ENCODE results near the gene PCGF3.

PCGF3 gene

DNA sequence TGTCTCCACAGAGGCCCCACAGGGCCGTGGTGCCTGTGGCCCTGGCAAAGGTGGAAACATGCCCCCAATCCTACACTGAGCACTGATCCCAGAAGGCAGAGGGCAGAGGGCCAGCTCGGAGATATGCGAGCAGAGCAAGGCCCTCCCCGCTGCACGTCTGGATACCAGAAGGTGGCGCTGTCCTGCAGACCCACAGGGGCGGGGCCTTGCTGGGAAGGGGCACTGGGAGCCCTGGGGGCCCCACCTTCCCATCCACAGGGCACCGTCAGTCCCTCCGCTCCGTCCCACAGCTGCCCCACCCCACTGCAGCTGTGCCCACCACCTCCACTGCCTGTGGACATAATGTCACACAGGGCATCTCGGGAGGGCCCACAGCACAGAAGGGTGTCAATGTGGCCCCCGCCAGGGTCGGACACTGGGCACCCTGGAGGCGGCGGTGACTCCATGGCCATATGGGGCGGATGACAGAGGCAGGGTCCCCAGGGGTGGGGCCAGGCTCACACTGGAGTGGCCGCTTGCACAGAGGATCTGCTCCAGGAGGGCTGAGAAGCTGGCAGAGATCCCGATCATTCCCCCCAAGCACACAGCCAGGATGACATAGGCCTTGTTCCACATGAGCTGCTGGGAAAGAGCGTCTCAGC is 21.5 kb upstream of the PCGF3 start (continued):
- TF ChIP-seq, protein P1, sequence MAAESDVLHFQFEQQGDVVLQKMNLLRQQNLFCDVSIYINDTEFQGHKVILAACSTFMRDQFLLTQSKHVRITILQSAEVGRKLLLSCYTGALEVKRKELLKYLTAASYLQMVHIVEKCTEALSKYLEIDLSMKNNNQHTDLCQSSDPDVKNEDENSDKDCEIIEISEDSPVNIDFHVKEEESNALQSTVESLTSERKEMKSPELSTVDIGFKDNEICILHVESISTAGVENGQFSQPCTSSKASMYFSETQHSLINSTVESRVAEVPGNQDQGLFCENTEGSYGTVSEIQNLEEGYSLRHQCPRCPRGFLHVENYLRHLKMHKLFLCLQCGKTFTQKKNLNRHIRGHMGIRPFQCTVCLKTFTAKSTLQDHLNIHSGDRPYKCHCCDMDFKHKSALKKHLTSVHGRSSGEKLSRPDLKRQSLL (tag by site-specific recombination; IDR thresholded peaks at IDR 0.05) = no peak
- TF ChIP-seq ZIC2 (tag by site-specific recombination; IDR thresholded peaks at IDR 0.05) = peak; percentile 92
- TF ChIP-seq IKZF3 (tag by site-specific recombination; IDR thresholded peaks at IDR 0.05) = no peak
- TF ChIP-seq, protein P2, sequence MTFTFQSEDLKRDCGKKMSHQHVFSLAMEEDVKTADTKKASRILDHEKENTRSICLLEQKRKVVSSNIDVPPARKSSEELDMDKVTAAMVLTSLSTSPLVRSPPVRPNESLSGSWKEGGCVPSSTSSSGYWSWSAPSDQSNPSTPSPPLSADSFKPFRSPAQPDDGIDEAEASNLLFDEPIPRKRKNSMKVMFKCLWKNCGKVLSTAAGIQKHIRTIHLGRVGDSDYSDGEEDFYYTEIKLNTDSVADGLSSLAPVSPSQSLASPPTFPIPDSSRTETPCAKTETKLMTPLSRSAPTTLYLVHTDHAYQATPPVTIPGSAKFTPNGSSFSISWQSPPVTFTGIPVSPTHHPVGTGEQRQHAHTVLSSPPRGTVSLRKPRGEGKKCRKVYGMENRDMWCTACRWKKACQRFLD (tag by site-specific recombination; IDR thresholded peaks at IDR 0.05) = no peak
- no peak for TF ChIP-seq ZNF174 (tag by site-specific recombination; IDR thresholded peaks at IDR 0.05)
- no peak for TF ChIP-seq ZNF19 (tag by site-specific recombination; IDR thresholded peaks at IDR 0.05; ENCODE audit: low read depth)
- TF ChIP-seq, protein P3, sequence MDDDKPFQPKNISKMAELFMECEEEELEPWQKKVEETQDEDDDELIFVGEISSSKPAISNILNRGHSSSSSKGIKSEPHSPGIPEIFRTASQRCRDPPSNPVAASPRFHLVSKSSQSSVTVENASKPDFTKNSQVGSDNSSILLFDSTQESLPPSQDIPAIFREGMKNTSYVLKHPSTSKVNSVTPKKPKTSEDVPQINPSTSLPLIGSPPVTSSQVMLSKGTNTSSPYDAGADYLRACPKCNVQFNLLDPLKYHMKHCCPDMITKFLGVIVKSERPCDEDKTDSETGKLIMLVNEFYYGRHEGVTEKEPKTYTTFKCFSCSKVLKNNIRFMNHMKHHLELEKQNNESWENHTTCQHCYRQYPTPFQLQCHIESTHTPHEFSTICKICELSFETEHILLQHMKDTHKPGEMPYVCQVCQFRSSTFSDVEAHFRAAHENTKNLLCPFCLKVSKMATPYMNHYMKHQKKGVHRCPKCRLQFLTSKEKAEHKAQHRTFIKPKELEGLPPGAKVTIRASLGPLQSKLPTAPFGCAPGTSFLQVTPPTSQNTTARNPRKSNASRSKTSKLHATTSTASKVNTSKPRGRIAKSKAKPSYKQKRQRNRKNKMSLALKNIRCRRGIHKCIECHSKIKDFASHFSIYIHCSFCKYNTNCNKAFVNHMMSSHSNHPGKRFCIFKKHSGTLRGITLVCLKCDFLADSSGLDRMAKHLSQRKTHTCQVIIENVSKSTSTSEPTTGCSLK (tag by site-specific recombination; IDR thresholded peaks at IDR 0.05) = no peak
- no peak for TF ChIP-seq ZNF155 (tag by site-specific recombination; IDR thresholded peaks at IDR 0.05)
- TF ChIP-seq, protein P4, sequence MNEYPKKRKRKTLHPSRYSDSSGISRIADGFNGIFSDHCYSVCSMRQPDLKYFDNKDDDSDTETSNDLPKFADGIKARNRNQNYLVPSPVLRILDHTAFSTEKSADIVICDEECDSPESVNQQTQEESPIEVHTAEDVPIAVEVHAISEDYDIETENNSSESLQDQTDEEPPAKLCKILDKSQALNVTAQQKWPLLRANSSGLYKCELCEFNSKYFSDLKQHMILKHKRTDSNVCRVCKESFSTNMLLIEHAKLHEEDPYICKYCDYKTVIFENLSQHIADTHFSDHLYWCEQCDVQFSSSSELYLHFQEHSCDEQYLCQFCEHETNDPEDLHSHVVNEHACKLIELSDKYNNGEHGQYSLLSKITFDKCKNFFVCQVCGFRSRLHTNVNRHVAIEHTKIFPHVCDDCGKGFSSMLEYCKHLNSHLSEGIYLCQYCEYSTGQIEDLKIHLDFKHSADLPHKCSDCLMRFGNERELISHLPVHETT (tag by site-specific recombination; IDR thresholded peaks at IDR 0.05) = no peak
- no peak for TF ChIP-seq ZNF211 (tag by site-specific recombination; IDR thresholded peaks at IDR 0.05; ENCODE audit: low read depth)
- TF ChIP-seq PRDM1 (tag by site-specific recombination; IDR thresholded peaks at IDR 0.05) = no peak
- no peak for TF ChIP-seq ZNF768 (tag by site-specific recombination; IDR thresholded peaks at IDR 0.05)

DNA sequence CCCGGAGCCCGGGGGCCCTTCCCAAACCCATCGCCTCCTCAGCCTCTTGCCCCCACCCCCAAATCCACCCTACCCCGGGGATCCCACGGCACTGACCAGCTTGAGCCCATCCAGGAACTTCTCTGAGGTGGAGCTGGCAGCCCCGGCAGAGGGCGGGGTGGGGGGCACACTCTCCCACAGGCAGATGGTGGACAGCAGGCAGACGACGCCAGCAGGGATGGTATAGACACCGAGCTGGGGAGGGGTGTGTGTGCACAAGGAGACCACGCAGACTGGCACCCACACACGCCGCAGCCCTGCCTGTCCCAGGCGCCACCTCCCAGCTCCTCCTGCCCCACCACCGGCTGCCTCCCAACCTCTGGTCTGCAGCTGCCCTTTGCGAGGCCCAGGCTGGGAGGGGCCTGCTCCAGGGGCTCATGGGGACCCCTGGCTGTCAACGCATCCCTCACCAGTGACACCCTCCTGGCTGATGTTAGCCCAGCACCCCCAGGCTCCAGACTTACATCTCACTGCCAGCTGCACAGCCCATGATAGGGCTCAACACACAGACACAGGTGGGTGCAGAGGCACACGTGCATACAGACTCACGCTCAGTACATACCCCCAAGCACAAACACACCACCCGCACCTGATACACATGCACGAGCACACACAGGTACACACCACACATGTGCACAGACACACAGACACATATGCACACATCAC is 20.9 kb upstream of the PCGF3 start:
- H3K4me1 ChIP-seq (ENCODE audit: control insufficient read depth, insufficient read depth, low read length) = no peaks in the 10 kb centered on the region; the same call in 1 of the 2 replicates
- H3K36me3 ChIP-seq (ENCODE audit: control insufficient read depth in 2 of 2, insufficient read depth in 1 of 2, low read length in 2 of 2) = no peaks in the 10 kb centered on the region
- CTCF ChIA-PET = interaction anchor here (0.6 to 1.9 kb wide), 7 partner anchors 10 to 333 kb away, joined by 3 to 6 read pairs (median 4); partner anchors contain the start of genes ATP5ME and MYL5
- POLR2A ChIA-PET = interaction anchor here (0.7 to 1.6 kb wide), 2 partner anchors 11 to 13 kb away, joined by 4 read pairs; partner anchors contain the start of genes ATP5ME and MYL5
- H3K9me3 ChIP-seq (ENCODE audit: control insufficient read depth, insufficient read depth, low read depth, low read length) = no peaks in the 10 kb centered on the region
- TF ChIP-seq YY2 (tag by site-specific recombination; IDR thresholded peaks at IDR 0.05) = no peak
- TF ChIP-seq ZSCAN30 (tag by site-specific recombination; IDR thresholded peaks at IDR 0.05) = no peak
- TF ChIP-seq ZBTB20 (tag by site-specific recombination; IDR thresholded peaks at IDR 0.05) = no peak
- no peak for TF ChIP-seq ZNF768 (tag by site-specific recombination; IDR thresholded peaks at IDR 0.05)
- TF ChIP-seq, protein P5, sequence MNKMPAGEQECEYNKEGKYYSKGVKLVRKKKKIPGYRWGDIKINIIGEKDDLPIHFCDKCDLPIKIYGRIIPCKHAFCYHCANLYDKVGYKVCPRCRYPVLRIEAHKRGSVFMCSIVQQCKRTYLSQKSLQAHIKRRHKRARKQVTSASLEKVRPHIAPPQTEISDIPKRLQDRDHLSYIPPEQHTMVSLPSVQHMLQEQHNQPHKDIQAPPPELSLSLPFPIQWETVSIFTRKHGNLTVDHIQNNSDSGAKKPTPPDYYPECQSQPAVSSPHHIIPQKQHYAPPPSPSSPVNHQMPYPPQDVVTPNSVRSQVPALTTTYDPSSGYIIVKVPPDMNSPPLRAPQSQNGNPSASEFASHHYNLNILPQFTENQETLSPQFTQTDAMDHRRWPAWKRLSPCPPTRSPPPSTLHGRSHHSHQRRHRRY (tag by site-specific recombination; IDR thresholded peaks at IDR 0.05) = no peak
- TF ChIP-seq, protein P3 (tag by site-specific recombination; IDR thresholded peaks at IDR 0.05) = no peak
- no peak for TF ChIP-seq GFI1B (tag by site-specific recombination; IDR thresholded peaks at IDR 0.05)
- TF ChIP-seq, protein P6, sequence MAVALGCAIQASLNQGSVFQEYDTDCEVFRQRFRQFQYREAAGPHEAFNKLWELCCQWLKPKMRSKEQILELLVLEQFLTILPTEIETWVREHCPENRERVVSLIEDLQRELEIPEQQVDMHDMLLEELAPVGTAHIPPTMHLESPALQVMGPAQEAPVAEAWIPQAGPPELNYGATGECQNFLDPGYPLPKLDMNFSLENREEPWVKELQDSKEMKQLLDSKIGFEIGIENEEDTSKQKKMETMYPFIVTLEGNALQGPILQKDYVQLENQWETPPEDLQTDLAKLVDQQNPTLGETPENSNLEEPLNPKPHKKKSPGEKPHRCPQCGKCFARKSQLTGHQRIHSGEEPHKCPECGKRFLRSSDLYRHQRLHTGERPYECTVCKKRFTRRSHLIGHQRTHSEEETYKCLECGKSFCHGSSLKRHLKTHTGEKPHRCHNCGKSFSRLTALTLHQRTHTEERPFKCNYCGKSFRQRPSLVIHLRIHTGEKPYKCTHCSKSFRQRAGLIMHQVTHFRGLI (tag by site-specific recombination; IDR thresholded peaks at IDR 0.05) = no peak
- no peak for TF ChIP-seq ZNF10 (tag by site-specific recombination; IDR thresholded peaks at IDR 0.05)
- no peak for TF ChIP-seq MEIS1 (CRISPR knock-in tag; IDR thresholded peaks at IDR 0.05; ENCODE audit: borderline replicate concordance)
- H3K27ac ChIP-seq (ENCODE audit: extremely low read depth, low read depth, low read length) = no peak overlapping the region
- H3K4me3 ChIP-seq (ENCODE audit: low read depth, low read length) = no peak overlapping the region
